Peyer's patch (tissue), 4 donors: ENCODE measurements around the gene ANXA1.

Experiments used
- POLR2A ChIP-seq, 2 donors: fragments of 450-650 bp; IDR thresholded peaks; one replicate each; pipeline ENCODE4 v1.5.1; 2017; ENCODE audit warnings: antibody characterized with exemption in 2 of 2, mild to moderate bottlenecking in 2 of 2, moderate library complexity in 2 of 2
- TF ChIP-seq, protein P1 (sequence below), 6 experiments: fragments of 450-650 bp in 4 of 6; fragments of 200-600 bp in 2 of 6; sonication (generic) in 1 of 6; IDR thresholded peaks; one replicate each; pipeline ENCODE4 v1.5.1; 2017 to 2019; ENCODE audit warnings: antibody characterized with exemption in 6 of 6, mild to moderate bottlenecking in 3 of 6, moderate library complexity in 1 of 6

GRCh38 chr9:73155377-73155776 is 3.7 kb downstream of the ANXA1 start:
- no peak for TF ChIP-seq POLR2A (IDR thresholded peaks at IDR 0.05)
- TF ChIP-seq, protein P1, sequence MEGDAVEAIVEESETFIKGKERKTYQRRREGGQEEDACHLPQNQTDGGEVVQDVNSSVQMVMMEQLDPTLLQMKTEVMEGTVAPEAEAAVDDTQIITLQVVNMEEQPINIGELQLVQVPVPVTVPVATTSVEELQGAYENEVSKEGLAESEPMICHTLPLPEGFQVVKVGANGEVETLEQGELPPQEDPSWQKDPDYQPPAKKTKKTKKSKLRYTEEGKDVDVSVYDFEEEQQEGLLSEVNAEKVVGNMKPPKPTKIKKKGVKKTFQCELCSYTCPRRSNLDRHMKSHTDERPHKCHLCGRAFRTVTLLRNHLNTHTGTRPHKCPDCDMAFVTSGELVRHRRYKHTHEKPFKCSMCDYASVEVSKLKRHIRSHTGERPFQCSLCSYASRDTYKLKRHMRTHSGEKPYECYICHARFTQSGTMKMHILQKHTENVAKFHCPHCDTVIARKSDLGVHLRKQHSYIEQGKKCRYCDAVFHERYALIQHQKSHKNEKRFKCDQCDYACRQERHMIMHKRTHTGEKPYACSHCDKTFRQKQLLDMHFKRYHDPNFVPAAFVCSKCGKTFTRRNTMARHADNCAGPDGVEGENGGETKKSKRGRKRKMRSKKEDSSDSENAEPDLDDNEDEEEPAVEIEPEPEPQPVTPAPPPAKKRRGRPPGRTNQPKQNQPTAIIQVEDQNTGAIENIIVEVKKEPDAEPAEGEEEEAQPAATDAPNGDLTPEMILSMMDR (IDR thresholded peaks at IDR 0.05), result no peak
